ENCODE data around the gene SLC39A12.
"Not testable (repeated sequence)": the region's sequence is repeated elsewhere in the genome, so short reads cannot be mapped to it uniquely, and the experiment has no call there.

SLC39A12 gene

DNA sequence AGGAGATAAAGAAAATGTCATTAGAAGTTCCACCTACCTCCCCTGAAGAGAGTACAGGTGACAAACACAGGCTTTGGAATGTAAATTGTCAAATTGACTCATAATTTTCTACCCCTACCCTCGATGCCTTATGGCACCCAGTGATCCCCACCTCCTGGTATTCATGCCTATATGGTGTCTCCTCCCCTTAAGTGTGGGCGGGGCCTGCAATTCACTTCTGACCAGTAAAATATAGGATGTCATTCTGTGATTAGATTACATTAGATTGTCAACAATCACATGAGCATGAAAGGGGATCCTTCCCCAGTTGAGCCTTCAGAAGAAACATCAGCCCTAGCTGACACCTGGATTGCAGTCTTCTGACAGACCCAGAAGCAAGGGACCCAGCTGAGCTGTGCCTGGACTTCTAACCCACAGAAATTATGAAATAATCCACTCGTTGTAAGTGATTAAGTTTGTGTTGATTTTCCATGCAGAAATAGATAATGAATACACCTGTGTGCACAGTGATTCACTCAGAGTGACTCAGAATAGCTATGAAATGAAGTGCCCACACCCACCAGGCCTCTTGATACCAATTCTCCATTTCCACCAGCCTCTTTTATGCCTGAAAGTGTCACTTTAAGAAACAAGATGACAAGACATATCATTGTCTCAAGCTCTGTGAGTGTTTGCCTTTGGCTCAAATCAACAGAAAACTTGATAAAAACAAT is 8.5 kb upstream of the SLC39A12 start:
- no peak for DNase-seq (ENCODE audit: low spot score)
- no peak for TF ChIP-seq CTCF (IDR thresholded peaks at IDR 0.05; ENCODE audit: extremely low read depth, missing control alignments)

- DNase-seq (ENCODE audit: low spot score) = not testable (repeated sequence)
These were observed 1.4 kb upstream of the SLC39A12 start for GRCh38 chr10:17950269-17950668.

DNA sequence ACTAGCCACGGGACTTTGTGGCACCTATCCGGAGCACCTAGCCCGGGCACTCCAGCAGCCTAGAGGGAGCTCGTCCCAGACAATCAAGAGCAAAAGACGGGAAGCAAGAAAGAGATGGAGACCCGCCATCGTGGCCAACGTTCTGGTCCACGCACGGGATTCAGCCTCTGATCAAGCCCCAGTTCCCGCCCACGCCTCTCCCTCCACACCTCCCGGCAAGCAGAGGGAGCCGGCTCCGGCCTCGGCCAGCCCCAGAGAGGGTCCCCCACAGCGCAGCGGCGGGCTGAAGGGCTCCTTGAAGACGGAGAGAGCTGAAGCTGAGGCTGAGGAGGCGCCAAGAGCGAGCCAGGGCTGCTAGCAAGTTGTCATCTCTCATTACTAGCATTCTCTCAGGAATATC is 992 bp upstream of the SLC39A12 start:
- no peak for DNase-seq (ENCODE audit: low spot score)

GRCh38 chr10:17954372-17954771 is 2.7 kb downstream of the SLC39A12 start:
- not testable (repeated sequence) for DNase-seq (ENCODE audit: low spot score)

More for the DNA sequence above, 992 bp upstream of the SLC39A12 start:
- TF ChIP-seq CTCF (IDR thresholded peaks at IDR 0.05; ENCODE audit: extremely low read depth, missing control alignments) = no peak

DNA sequence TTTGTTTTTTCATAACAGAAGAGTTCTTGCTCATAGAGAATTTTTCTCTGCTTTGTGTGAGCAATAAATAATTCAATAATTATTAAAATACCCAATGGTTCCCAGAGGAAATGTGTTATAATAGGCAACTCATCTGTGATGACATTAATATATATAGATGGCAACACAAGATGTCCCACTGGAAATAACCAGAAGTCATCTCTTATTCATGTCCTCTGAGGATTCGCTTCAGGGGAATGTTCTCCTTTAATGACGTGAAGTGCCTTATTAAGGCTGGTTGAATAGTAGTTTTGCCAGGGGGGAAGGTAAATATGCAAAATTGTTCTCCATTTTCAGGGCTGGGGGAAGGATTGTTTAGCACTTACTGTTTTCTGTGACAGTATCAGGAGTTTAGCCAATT is 3.1 kb downstream of the SLC39A12 start:
- no peak for DNase-seq (ENCODE audit: low spot score)
- TF ChIP-seq CTCF (IDR thresholded peaks at IDR 0.05; ENCODE audit: extremely low read depth, missing control alignments) = no peak

- no peak for DNase-seq (ENCODE audit: low spot score)
- no peak for TF ChIP-seq CTCF (IDR thresholded peaks at IDR 0.05; ENCODE audit: extremely low read depth, missing control alignments)
These were observed 6.3 kb downstream of the SLC39A12 start for GRCh38 chr10:17958049-17958448.

- TF ChIP-seq CTCF (IDR thresholded peaks at IDR 0.05; ENCODE audit: extremely low read depth, missing control alignments) = no peak
- no peak for DNase-seq (ENCODE audit: low spot score)
These were observed 8.2 kb downstream of the SLC39A12 start for GRCh38 chr10:17959870-17960269.

DNA sequence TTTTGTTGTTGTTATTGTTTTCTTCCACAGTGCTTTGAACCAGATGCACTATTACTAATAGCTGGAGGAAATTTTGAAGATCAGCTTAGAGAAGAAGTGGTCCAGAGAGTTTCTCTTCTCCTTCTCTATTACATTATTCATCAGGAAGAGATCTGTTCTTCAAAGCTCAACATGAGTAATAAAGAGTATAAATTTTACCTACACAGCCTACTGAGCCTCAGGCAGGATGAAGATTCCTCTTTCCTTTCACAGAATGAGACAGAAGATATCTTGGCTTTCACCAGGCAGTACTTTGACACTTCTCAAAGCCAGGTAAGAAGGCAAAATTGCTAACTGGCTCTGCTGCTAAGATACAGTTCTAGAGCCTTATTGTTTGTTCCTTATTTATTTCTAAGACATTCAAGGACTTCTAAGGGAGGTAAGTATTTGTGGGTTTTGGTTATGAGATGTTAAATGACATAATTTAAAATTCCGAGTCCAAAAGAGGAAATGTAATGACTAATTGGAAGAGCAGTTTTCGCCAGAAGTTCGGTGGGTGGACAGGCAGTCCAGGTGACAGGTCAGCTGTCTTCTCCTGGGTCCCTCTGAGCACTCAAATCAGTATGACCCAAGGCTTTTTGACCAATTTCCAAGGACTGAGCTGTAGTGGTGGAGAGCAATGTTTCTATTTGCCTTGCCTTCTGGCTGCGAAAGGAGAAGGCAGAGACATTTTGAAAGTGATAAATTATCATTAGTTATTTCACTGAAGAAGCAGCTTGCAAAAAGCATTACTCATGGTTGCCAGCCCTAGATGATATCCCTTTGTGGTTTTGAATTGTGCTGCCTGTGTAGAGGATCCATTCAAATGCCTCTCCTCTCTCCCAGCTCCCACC is 10.1 kb downstream of the SLC39A12 start:
- no peak for TF ChIP-seq CTCF (IDR thresholded peaks at IDR 0.05; ENCODE audit: extremely low read depth, missing control alignments)
- DNase-seq (ENCODE audit: low spot score) = no peak
